Keratinocyte (primary cell): ENCODE results near the gene THOC7. TPM values are rescaled to one million over a fixed set of nuclear protein-coding genes. Genes with fewer than 3 reads are reported as not detected.

ENCODE experiments used
- DNase-seq: peaks from one replicate; pipeline ENCODE4 v3.0.0-alpha.2; 2011; ENCODE audit warnings: low read depth, missing footprints, low spot score
- FAIRE-seq: peaks from 2 replicates; lab custom pipeline; 2011; peaks lifted over from hg19 to GRCh38; lab: Jason Lieb, UNC
- H2AFZ ChIP-seq: 2 replicates; pipeline ENCODE4 v1.6.0; 2012; ENCODE audit warnings: low read length, control low read depth, inconsistent platforms; ENCODE audit not compliant: control insufficient read depth
- H3K27ac ChIP-seq: 2 replicates; pipeline ENCODE4 v1.5.1; 2011; ENCODE audit warnings: low read length; ENCODE audit not compliant: control insufficient read depth, insufficient read depth
- H3K27me3 ChIP-seq: 3 replicates; pipeline ENCODE4 v1.6.0; 2011; ENCODE audit warnings: low read length; ENCODE audit not compliant: control insufficient read depth, insufficient read depth; ENCODE audit errors: extremely low read depth
- H3K36me3 ChIP-seq, 2 experiments: 2 replicates in 1 of 2; 3 replicates in 1 of 2; pipeline ENCODE4 v1.5.1; 2011; ENCODE audit warnings: low read length in 2 of 2, mild to moderate bottlenecking in 1 of 2; ENCODE audit not compliant: control insufficient read depth in 2 of 2, insufficient read depth in 2 of 2; ENCODE audit errors: extremely low read depth in 1 of 2
- H3K4me1 ChIP-seq: 3 replicates; pipeline ENCODE4 v1.5.1; 2011; ENCODE audit warnings: low read length; ENCODE audit not compliant: control insufficient read depth, insufficient read depth; ENCODE audit errors: extremely low read depth
- H3K4me2 ChIP-seq: 3 replicates; pipeline ENCODE4 v1.6.0; 2011; ENCODE audit warnings: low read depth, low read length; ENCODE audit not compliant: control insufficient read depth, insufficient read depth; ENCODE audit errors: extremely low read depth
- H3K4me3 ChIP-seq, 3 experiments: fragments of 200-600 bp in 1 of 3; sonication (generic) in 1 of 3; 2 replicates in 2 of 3; 3 replicates in 1 of 3; pipeline ENCODE4 v1.5.1; 2011 to 2016; ENCODE audit warnings: low read length in 3 of 3, mild to moderate bottlenecking in 3 of 3, control low read depth in 2 of 3, inconsistent platforms in 1 of 3, low read depth in 1 of 3, mixed read lengths in 1 of 3, mixed run types in 1 of 3, moderate library complexity in 1 of 3; ENCODE audit not compliant: control insufficient read depth in 2 of 3, insufficient read depth in 2 of 3; ENCODE audit errors: extremely low read depth in 1 of 3
- H3K79me2 ChIP-seq: 2 replicates; pipeline ENCODE4 v1.6.0; 2012; ENCODE audit warnings: low read length; ENCODE audit not compliant: control insufficient read depth, insufficient read depth
- H3K9ac ChIP-seq: 3 replicates; pipeline ENCODE4 v1.6.0; 2011; ENCODE audit warnings: low read length; ENCODE audit not compliant: control insufficient read depth, insufficient read depth; ENCODE audit errors: extremely low read depth
- H3K9me1 ChIP-seq: 3 replicates; pipeline ENCODE4 v1.6.0; 2011; ENCODE audit warnings: low read length; ENCODE audit not compliant: control insufficient read depth, insufficient read depth; ENCODE audit errors: extremely low read depth
- H3K9me3 ChIP-seq: 2 replicates; pipeline ENCODE4 v1.5.1; 2012; ENCODE audit warnings: low read depth, low read length; ENCODE audit not compliant: control insufficient read depth
- H4K20me1 ChIP-seq: 3 replicates; pipeline ENCODE4 v1.6.0; 2011; ENCODE audit warnings: low read length; ENCODE audit not compliant: control insufficient read depth, insufficient read depth; ENCODE audit errors: extremely low read depth
- CTCF ChIP-seq, 3 experiments: IDR thresholded peaks in 1 of 3; conservative IDR thresholded peaks in 1 of 3; optimal IDR thresholded peaks in 1 of 3; 2 replicates in 2 of 3; 3 replicates in 1 of 3; pipeline versions ENCODE3 to v1.5.1; 2011; ENCODE audit warnings: low read length in 3 of 3, mild to moderate bottlenecking in 3 of 3, moderate library complexity in 2 of 3, control low read depth in 1 of 3, inconsistent platforms in 1 of 3; ENCODE audit not compliant: insufficient read depth in 2 of 3; ENCODE audit errors: extremely low read depth in 1 of 3
- EZH2 ChIP-seq: IDR thresholded peaks from one replicate; pipeline ENCODE4 v1.6.1; 2012; ENCODE audit warnings: inconsistent platforms, mild to moderate bottlenecking, low read length, moderate library complexity
- dilution Hi-C: fragments of 300-500 bp; cut with MboI; formaldehyde crosslinking; loops from one replicate; pipeline ENCODE4 v1.7.0; 2020; ENCODE audit warnings: low sequenced_read_pairs; ENCODE audit not compliant: extremely low pct_ligation_motif_present
- polyA plus RNA-seq, 5 experiments: library from polyadenylated mRNA; depleted of rRNA in 3 of 5; stranded (reverse) in 3 of 5; stranded (forward) in 1 of 5; unstranded in 1 of 5; fragments of >200 nt; gene quantifications; 1 replicate in 1 of 5; 2 replicates in 3 of 5; 3 replicates in 1 of 5; pipeline versions ENCODE4 v1.2.1 to v1.2.3, GENCODE V29; 2011 to 2012; ENCODE audit warnings: missing spikeins in 2 of 5, low read depth in 1 of 5, low replicate concordance in 1 of 5

THOC7 gene
- polyA plus RNA-seq, 1 donor (not counting 4 experiments of a cell fraction or from before 2014, with no cell fraction given), result 131 TPM

GRCh38 chr3:63841704-63842103 is 21.9 kb downstream of the THOC7 start:
- H2AFZ ChIP-seq, result no peak overlapping the region
- H3K9me1 ChIP-seq, result no peaks in the 10 kb centered on the region
- H3K79me2 ChIP-seq, result peaks cover 35% of the 10 kb centered on the region
- no peak overlapping the region for H3K4me3 ChIP-seq
- FAIRE-seq (no peak), DNase-seq (no peak)
- no peak overlapping the region for H3K27ac ChIP-seq
- dilution Hi-C loops, result no loop called here
- no peak overlapping the region for H3K4me2 ChIP-seq
- H3K27me3 ChIP-seq, result no peaks in the 10 kb centered on the region
- no peak for TF ChIP-seq CTCF (optimal IDR thresholded peaks at IDR 0.05 in 1 of 3, IDR thresholded peaks at IDR 0.05 in 1 of 3, conservative IDR thresholded peaks at IDR 0.05 in 1 of 3; ENCODE audit: extremely low read depth in 1 of 3, insufficient read depth in 2 of 3, low read length in 3 of 3)
- no peak overlapping the region for H3K9ac ChIP-seq
- H3K4me1 ChIP-seq, result no peaks in the 10 kb centered on the region
- no peaks in the 10 kb centered on the region for H3K36me3 ChIP-seq
- no peaks in the 10 kb centered on the region for H4K20me1 ChIP-seq
- H3K9me3 ChIP-seq, result no peaks in the 10 kb centered on the region

- no peaks in the 10 kb centered on the region for H4K20me1 ChIP-seq
- H3K4me1 ChIP-seq, result peaks cover 7% of the 10 kb centered on the region
- no peak overlapping the region for H2AFZ ChIP-seq
- TF ChIP-seq EZH2 (no peak), CTCF (optimal IDR thresholded peaks at IDR 0.05 in 1 of 3, IDR thresholded peaks at IDR 0.05 in 1 of 3, conservative IDR thresholded peaks at IDR 0.05 in 1 of 3; ENCODE audit: extremely low read depth in 1 of 3, insufficient read depth in 2 of 3, low read length in 3 of 3) (no peak)
- H3K9me1 ChIP-seq, result no peaks in the 10 kb centered on the region
- dilution Hi-C loops, result no loop called here
- peaks cover 5 to 6% of the 10 kb centered on the region in 2 experiments for H3K36me3 ChIP-seq
- FAIRE-seq (no peak), DNase-seq (no peak)
- no peaks in the 10 kb centered on the region for H3K79me2 ChIP-seq
- no peak overlapping the region for H3K27ac ChIP-seq
- no peak overlapping the region for H3K4me2 ChIP-seq
- H3K4me3 ChIP-seq, result no peak overlapping the region
- H3K9me3 ChIP-seq, result no peaks in the 10 kb centered on the region
- no peak overlapping the region for H3K9ac ChIP-seq
- no peaks in the 10 kb centered on the region for H3K27me3 ChIP-seq
These were observed 31.2 kb downstream of the THOC7 start for GRCh38 chr3:63832395-63832794.
